B cell (primary cell): ENCODE data around the gene SYNJ1. TPM values are rescaled to one million over a fixed set of nuclear protein-coding genes. Genes with fewer than 3 reads are reported as not detected.
A peak's percentile ranks its signal among the peaks of the same experiment; 100 is the strongest.

ENCODE experiments used
- ATAC-seq: fragments of 200-7000 bp; cut with Tn5 transposase; one replicate; pipeline ENCODE4 v1.10.0; 2021; ENCODE audit warnings: low read depth, mild to moderate bottlenecking, moderate number of reproducible peaks, moderate library complexity
- CTCF ChIA-PET: fragments of 350-600 bp; sonication (Branson Sonifier 250); formaldehyde crosslinking; loops from one replicate; lab custom pipeline; 2021; ENCODE audit warnings: antibody characterized with exemption, inconsistent platforms; lab: Charles Lee
- POLR2A ChIA-PET: fragments of 350-600 bp; sonication (Branson Sonifier 250); formaldehyde crosslinking; loops from one replicate; lab custom pipeline; 2021; ENCODE audit warnings: antibody characterized with exemption; lab: Charles Lee
- DNase-seq: peaks from one replicate; pipeline ENCODE4 v3.0.0; 2013
- H2AFZ ChIP-seq: 2 replicates; pipeline ENCODE4 v1.6.1; 2012; ENCODE audit warnings: mild to moderate bottlenecking, low read depth, low read length; ENCODE audit not compliant: insufficient read depth, poor library complexity, severe bottlenecking
- H3K27ac ChIP-seq, 2 donors: 1 replicate in 1 of 2; 2 replicates in 1 of 2; pipeline ENCODE4 v1.5.1; 2012 to 2013; ENCODE audit warnings: low read length in 2 of 2, mild to moderate bottlenecking in 2 of 2, moderate library complexity in 1 of 2
- H3K27me3 ChIP-seq, 4 experiments: fragments of 200-600 bp in 1 of 4; sonication (generic) in 1 of 4; replicated peaks in 1 of 4; 1 replicate in 2 of 4; 2 replicates in 2 of 4; pipeline versions ENCODE4 v1.6.1 to v1.7.0; 2013 to 2016; ENCODE audit warnings: low read length in 3 of 4, mild to moderate bottlenecking in 2 of 4, mixed read lengths in 1 of 4, moderate library complexity in 1 of 4; ENCODE audit not compliant: insufficient read depth in 4 of 4, control insufficient read depth in 3 of 4; ENCODE audit errors: control extremely low read depth in 1 of 4
- H3K36me3 ChIP-seq, 2 experiments: replicated peaks in 1 of 2; 1 replicate in 1 of 2; 2 replicates in 1 of 2; pipeline versions ENCODE4 v1.6.1 to v1.7.1; 2013; ENCODE audit warnings: low read length in 1 of 2; ENCODE audit not compliant: insufficient read depth in 2 of 2, control insufficient read depth in 1 of 2; ENCODE audit errors: control extremely low read depth in 1 of 2, extremely low read depth in 1 of 2
- H3K4me1 ChIP-seq, 2 donors: fragments of 200-600 bp in 1 of 2; sonication (generic) in 1 of 2; 1 replicate in 1 of 2; 2 replicates in 1 of 2; pipeline versions ENCODE4 v1.5.1 to v1.6.1; 2013 to 2017; ENCODE audit warnings: low read length in 2 of 2; ENCODE audit not compliant: control insufficient read depth in 2 of 2, insufficient read depth in 2 of 2
- H3K4me2 ChIP-seq: replicated peaks from 2 replicates; pipeline ENCODE3; 2012; ENCODE audit warnings: mild to moderate bottlenecking, low read depth, low read length; ENCODE audit not compliant: poor library complexity, severe bottlenecking
- H3K4me3 ChIP-seq, 5 experiments: fragments of 200-600 bp in 1 of 5; sonication (generic) in 1 of 5; 1 replicate in 3 of 5; 2 replicates in 2 of 5; pipeline versions ENCODE4 v1.5.1 to v1.7.0; 2011 to 2016; ENCODE audit warnings: low read length in 4 of 5, mild to moderate bottlenecking in 4 of 5, low read depth in 2 of 5, control low read depth in 1 of 5, moderate library complexity in 1 of 5; ENCODE audit not compliant: insufficient read depth in 1 of 5; ENCODE audit errors: control extremely low read depth in 1 of 5, extremely low read depth in 1 of 5
- H3K79me2 ChIP-seq: fragments of 200-600 bp; sonication (generic); one replicate; pipeline ENCODE4 v1.6.0; 2016; ENCODE audit warnings: low read length; ENCODE audit not compliant: control insufficient read depth, insufficient read depth
- H3K9ac ChIP-seq: fragments of 200-600 bp; sonication (generic); 2 replicates; pipeline ENCODE4 v1.6.1; 2017; ENCODE audit warnings: mild to moderate bottlenecking, low read length, moderate library complexity
- H3K9me3 ChIP-seq, 3 donors: one replicate each; pipeline versions ENCODE4 v1.6.1 to v1.7.1; 2013; ENCODE audit warnings: low read length in 2 of 3; ENCODE audit not compliant: control insufficient read depth in 2 of 3, insufficient read depth in 1 of 3; ENCODE audit errors: control extremely low read depth in 1 of 3
- H4K20me1 ChIP-seq: 2 replicates; pipeline ENCODE4 v1.6.0; 2012; ENCODE audit warnings: mild to moderate bottlenecking, low read length; ENCODE audit not compliant: insufficient read depth, control insufficient read depth, poor library complexity, severe bottlenecking
- H3K27ac Mint-ChIP-seq: one replicate; pipeline ENCODE4 v1.8.0; 2021; ENCODE audit warnings: mixed read lengths
- H3K27me3 Mint-ChIP-seq: one replicate; pipeline ENCODE4 v1.8.0; 2021; ENCODE audit warnings: mixed read lengths
- H3K4me1 Mint-ChIP-seq: one replicate; pipeline ENCODE4 v1.8.0; 2021; ENCODE audit warnings: mixed read lengths
- H3K4me3 Mint-ChIP-seq: one replicate; pipeline ENCODE4 v1.8.0; 2021; ENCODE audit warnings: mixed read lengths
- H3K9me3 Mint-ChIP-seq: one replicate; pipeline ENCODE4 v1.8.0; 2022; ENCODE audit warnings: mixed read lengths; ENCODE audit not compliant: insufficient read depth
- EZH2 ChIP-seq: IDR thresholded peaks from 2 replicates; pipeline ENCODE4 v1.6.1; 2012; ENCODE audit warnings: borderline replicate concordance, low read depth, mild to moderate bottlenecking, moderate library complexity, low read length; ENCODE audit not compliant: insufficient read depth, poor library complexity, severe bottlenecking
- WGBS: methylation state at CpG from one replicate; pipeline ENCODE4 v1.1.5; 2013; ENCODE audit warnings: missing lambda C conversion rate; ENCODE audit not compliant: insufficient coverage; 5-methylcytosine and 5-hydroxymethylcytosine counted together
- intact Hi-C: fragments of 100-400 bp; cut with micrococcal nuclease; formaldehyde crosslinking; loops from one replicate; pipeline ENCODE4 v1.10.0; 2022
- polyA plus RNA-seq: library from polyadenylated mRNA; depleted of rRNA; stranded (reverse); fragments of >200 nt; gene quantifications from 2 replicates; pipeline ENCODE4 v1.2.3, GENCODE V29; 2012
- total RNA-seq, 2 donors: library from RNA; stranded (reverse); fragments of 120-200 nt in 1 of 2; gene quantifications; 1 replicate in 1 of 2; 2 replicates in 1 of 2; pipeline versions ENCODE4 v1.2.3 to v1.2.4, GENCODE V29; 2013 to 2022
- TF ChIP-seq, protein P1 (sequence below): fragments of 200-600 bp; IDR thresholded peaks from one replicate; pipeline ENCODE4 v1.8.0; 2022; ENCODE audit warnings: antibody characterized with exemption, mild to moderate bottlenecking

The SYNJ1 gene
- total and polyA plus RNA-seq, 2 donors (not counting 1 experiment from before 2014, with no cell fraction given) = 2.2 to 9.4 TPM

- Histone ChIP-seq H3K36me3 (peaks cover 0 to 2% of the 10 kb centered on the region in 2 experiments), H3K4me3 (peak overlapping the region in 2 of 5 experiments; percentile 47 to 88), H3K4me1 (peaks cover 13 to 18% of the 10 kb centered on the region in 2 donors), H3K27me3 (peaks cover 0 to 4% (median 0%) of the 10 kb centered on the region in 4 experiments), H4K20me1 (peaks cover 1% of the 10 kb centered on the region), H3K4me2 (peak overlapping the region; percentile 93), H3K27ac (no peak overlapping the region), H3K79me2 (no peaks in the 10 kb centered on the region), H2AFZ (peak overlapping the region; percentile 94), H3K9ac (peak overlapping the region; percentile 87), H3K9me3 (no peaks in the 10 kb centered on the region)
- H3K27ac Mint-ChIP-seq = peak overlapping the region; percentile 82
- TF ChIP-seq, protein P1, sequence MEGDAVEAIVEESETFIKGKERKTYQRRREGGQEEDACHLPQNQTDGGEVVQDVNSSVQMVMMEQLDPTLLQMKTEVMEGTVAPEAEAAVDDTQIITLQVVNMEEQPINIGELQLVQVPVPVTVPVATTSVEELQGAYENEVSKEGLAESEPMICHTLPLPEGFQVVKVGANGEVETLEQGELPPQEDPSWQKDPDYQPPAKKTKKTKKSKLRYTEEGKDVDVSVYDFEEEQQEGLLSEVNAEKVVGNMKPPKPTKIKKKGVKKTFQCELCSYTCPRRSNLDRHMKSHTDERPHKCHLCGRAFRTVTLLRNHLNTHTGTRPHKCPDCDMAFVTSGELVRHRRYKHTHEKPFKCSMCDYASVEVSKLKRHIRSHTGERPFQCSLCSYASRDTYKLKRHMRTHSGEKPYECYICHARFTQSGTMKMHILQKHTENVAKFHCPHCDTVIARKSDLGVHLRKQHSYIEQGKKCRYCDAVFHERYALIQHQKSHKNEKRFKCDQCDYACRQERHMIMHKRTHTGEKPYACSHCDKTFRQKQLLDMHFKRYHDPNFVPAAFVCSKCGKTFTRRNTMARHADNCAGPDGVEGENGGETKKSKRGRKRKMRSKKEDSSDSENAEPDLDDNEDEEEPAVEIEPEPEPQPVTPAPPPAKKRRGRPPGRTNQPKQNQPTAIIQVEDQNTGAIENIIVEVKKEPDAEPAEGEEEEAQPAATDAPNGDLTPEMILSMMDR = no peak
- no peak for TF ChIP-seq EZH2
- H3K4me3 Mint-ChIP-seq = peak overlapping the region; percentile 94
- peaks cover 16% of the 10 kb centered on the region for H3K4me1 Mint-ChIP-seq
- CTCF ChIA-PET = interaction anchor here (1.1 to 3.6 kb wide), 3 partner anchors 42 to 103 kb away, joined by 3 to 17 read pairs (median 8); partner anchors contain the start of gene PAXBP1
- WGBS = 80% methylated on average over 1 of the region's 3 CpGs
- no peaks in the 10 kb centered on the region for H3K27me3 Mint-ChIP-seq
- ATAC-seq (no peak), DNase-seq (no peak)
- intact Hi-C loops = loop anchor here (1.0 to 10.0 kb wide), 5 partner anchors 117 to 1886 kb away; partner anchors contain the start of genes CFAP298, CRYZL1, DNAJC28 and IL10RB
- H3K9me3 Mint-ChIP-seq = no peaks in the 10 kb centered on the region
- POLR2A ChIA-PET = interaction anchor here (1.0 to 2.6 kb wide), 3 partner anchors 43 to 116 kb away, joined by 5 to 25 read pairs (median 5); partner anchors contain the start of genes CFAP298 and PAXBP1
These were observed 1.0 kb upstream of the SYNJ1 start for GRCh38 chr21:32728848-32729247.

- H3K4me1 Mint-ChIP-seq = peaks cover 16% of the 10 kb centered on the region
- no peak for TF ChIP-seq EZH2
- Histone ChIP-seq H3K4me2 (peak overlapping the region; percentile 93), H3K4me1 (peaks cover 13 to 18% of the 10 kb centered on the region in 2 donors), H4K20me1 (peaks cover 5% of the 10 kb centered on the region), H3K36me3 (no peaks in the 10 kb centered on the region), H3K79me2 (no peaks in the 10 kb centered on the region), H2AFZ (peak overlapping the region; percentile 94), H3K4me3 (peak overlapping the region; percentile 47 to 92 (median 87)), H3K9ac (peak overlapping the region; percentile 87), H3K27ac (peak overlapping the region; percentile 22 to 54), H3K27me3 (peaks cover 0 to 4% (median 0%) of the 10 kb centered on the region in 4 experiments), H3K9me3 (no peaks in the 10 kb centered on the region)
- 2% methylated on average over 7 of the region's 13 CpGs for WGBS
- ChIA-PET POLR2A (interaction anchor here (1.0 to 2.6 kb wide), 4 partner anchors 15 to 116 kb away, joined by 5 to 25 read pairs (median 5); partner anchors contain the start of genes CFAP298 and PAXBP1), CTCF (interaction anchor here (0.6 to 3.6 kb wide), 4 partner anchors 19 to 104 kb away, joined by 3 to 17 read pairs (median 6); partner anchors contain the start of gene PAXBP1)
- no peak for ATAC-seq
- DNase-seq = no peak
- no peaks in the 10 kb centered on the region for H3K9me3 Mint-ChIP-seq
- peak overlapping the region; percentile 94 for H3K4me3 Mint-ChIP-seq
- peak overlapping the region; percentile 82 for H3K27ac Mint-ChIP-seq
- no peaks in the 10 kb centered on the region for H3K27me3 Mint-ChIP-seq
- intact Hi-C loops = loop anchor here (1.0 to 10.0 kb wide), 5 partner anchors 116 to 1886 kb away; partner anchors contain the start of genes CFAP298, CRYZL1, DNAJC28 and IL10RB
These were observed 635 bp upstream of the SYNJ1 start for GRCh38 chr21:32728456-32728839.
